Stimulated activated CD4-positive, alpha-beta T cell treated with anti-CD3 and anti-CD28 coated beads, Interleukin-4, amount 100 ng/mL, for 1 hour (primary cell): ENCODE measurements around the gene SPTLC1.
"Not testable (repeated sequence)": the region's sequence is repeated elsewhere in the genome, so short reads cannot be mapped to it uniquely, and the experiment has no call there.

Source experiments
- DNase-seq: peaks from one replicate; pipeline ENCODE4 v3.0.0-alpha.2; 2020

The SPTLC1 gene

DNA sequence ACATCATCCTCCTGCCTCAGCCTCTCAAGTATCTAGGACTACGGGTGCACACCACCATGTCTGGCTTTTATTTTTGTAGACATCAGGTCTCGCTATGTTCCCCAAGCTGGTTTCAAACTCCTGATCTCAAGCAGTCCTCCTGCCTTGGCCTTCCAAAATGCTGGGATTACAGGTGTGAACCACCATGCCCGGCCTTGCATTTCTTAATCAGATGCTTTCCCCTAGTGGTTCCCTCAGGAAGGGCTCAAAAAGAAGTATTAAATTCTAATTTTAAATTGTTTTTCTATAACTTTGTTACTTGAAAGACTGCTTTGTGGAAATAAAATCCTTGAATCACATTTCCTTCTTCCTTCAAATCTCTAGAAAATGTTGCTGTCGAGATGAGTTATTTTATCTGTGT, 85.7 kb downstream of the SPTLC1 start:
- no peak for DNase-seq

DNA sequence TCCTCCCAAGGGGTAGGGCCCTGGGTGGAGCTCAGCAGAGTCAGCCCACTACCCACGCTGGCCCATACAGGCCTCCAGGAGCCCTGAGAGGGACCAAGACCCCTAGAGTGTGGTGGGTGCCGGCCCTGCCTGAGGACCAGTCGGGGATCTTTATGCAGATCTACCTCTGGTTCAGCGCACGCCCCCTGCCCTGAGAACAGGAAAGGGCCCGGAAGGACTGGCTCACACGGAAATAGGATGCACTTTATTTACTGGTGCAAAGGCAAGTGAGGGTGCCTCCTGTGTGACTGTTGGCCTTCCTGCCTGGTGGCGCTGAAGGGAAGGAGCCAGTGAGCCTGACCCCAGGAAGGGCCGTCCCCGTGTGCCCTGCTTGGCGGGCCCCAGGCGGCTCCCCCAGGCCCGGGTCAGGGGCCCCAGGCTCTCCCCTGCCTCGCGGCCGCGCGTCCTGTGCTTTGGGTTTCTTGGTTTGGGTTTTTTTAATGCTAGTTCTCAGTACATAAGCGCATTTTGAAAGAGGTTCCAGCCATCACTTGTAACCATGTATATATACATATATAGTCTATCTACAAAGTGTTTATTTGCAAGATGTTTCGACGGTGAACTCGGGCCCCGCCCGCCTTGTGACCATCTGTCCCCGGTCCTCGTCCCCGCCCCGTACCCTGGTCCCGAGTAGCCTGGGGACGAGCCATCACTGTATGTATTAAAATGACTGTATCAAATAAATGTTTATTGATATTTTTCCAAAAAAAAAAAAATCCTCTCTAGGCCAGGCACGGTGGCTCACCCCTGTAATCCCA, 88.8 kb downstream of the SPTLC1 start:
- DNase-seq: no peak

DNA sequence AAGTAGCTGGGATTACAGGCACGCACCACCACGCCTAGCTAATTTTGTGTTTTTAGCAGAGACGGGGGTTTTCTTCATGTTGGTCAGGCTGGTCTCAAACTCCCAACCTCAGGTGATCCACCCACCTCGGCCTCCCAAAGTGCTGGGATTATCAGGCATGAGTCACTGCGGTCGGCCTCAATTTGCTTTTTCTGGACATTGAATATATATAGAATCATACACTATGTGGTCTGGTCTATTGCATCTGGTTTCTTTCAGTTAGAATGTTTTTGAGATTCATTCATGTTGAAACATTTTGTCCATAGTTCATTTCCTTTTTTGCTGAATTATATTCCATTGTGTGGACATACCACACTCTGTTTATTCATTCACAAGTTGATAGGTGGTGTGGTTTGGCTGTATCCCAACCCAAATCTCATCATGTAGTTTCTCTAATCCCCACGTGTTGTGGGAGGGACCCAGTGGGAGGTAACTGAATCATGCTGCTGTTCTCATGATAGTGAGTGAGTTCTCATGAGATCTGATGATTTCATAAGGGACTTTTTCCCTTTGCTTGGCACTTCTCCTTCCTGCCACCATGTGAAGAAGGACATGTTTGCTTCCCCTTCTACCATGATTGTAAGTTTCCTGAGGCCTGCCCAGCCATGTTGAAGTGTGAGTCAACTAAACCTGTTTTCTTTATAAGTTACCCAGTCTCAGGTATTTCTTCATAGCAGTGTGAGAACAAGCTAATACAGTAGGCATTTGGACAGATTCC, 93.2 kb downstream of the SPTLC1 start:
- not testable (repeated sequence) for DNase-seq

DNA sequence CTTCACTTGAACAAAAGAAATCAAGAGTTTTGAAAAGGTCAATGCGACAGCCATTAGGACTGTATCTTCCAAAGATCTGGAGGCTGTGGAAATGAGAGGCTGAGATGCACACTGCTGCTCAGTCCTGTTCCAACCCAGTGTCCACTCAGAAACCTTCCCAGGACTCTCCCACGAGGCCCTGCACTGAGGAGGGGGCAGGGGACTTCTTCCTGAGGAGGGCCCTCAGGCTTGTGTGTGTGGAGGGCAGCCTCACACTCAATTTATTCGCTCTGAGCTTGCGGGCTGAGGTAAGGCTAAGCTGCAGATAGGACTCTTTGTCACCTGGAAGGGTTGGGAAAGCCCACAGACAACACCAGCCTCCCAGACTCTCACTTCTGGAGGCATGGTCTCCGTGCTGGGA, 95.6 kb downstream of the SPTLC1 start:
- no peak for DNase-seq

DNA sequence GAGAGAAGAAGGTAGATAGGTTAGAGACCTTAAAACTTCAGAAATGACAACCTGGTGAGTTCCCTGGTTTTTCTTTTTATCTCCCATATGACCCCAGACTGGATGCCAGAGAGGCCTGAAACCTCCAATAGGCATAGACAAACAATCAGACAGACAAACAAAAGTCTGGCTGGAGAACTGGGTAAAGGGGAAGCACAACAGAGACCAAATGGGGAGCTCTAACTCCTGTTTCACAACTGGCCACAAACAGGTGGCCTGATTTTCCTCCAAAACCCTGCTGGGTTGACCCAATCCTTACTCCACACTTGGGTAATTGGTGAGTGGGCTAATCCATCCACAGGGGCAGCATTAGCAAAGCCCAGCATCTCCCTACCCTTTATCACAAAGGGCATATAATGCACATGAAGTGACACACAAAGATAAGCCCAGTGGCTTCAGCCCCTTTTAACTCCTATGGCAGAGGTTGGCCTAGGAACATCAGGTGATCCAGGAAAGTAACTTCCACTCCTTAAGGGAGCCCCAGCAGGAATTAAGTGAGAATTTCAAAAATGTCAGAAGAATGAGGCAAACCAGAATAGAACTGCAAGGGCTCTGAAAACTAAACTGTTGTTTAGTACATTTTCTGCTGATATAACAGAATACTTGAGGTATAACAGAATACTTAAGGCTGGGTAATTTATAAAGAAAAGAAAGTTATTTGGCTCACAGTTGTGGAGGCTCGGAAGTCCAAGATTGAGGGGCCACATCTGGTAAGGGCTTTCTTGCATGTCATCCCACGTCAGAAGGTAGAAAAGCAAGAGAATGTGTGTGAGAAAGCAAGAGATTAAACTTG, 104.3 kb downstream of the SPTLC1 start:
- no peak for DNase-seq

DNA sequence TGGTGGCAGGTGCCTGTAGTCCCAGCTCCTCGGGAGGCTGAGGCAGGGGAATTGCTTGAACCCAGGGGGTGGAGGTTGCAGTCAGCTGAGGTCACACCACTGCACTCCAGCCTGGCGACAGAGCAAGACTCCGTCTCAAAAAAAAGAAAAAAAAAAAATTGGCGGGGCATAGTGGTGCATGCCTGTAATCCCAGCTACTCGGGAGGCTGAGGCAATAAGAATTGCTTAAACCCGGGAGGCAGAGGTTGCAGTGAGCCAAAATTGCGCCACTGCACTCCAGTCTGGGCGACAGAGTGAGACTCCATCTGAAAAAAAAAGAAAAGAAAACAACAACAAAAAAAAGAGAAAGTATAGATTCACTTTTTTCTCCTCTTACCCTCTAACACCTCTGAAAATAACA, 105.0 kb downstream of the SPTLC1 start:
- not testable (repeated sequence) for DNase-seq

DNA sequence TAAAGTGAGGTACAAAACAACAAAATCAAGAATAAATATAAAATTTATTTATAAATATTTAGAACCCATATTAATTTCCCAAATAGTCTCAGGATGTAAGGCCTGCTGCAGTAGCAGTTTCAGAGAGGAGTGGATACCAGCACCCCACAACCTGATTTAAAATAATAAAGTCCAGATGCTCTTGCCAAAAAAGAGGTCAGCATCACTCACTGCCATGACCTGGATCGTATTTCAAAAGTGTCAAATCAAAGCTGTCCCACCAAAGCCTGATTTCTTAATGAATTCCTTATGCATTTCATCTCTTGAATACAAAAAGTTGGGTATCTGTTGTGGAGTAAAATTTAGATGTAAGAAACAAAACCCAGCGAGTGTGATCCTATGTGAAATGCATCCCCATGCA, 107.2 kb downstream of the SPTLC1 start:
- no peak for DNase-seq

DNA sequence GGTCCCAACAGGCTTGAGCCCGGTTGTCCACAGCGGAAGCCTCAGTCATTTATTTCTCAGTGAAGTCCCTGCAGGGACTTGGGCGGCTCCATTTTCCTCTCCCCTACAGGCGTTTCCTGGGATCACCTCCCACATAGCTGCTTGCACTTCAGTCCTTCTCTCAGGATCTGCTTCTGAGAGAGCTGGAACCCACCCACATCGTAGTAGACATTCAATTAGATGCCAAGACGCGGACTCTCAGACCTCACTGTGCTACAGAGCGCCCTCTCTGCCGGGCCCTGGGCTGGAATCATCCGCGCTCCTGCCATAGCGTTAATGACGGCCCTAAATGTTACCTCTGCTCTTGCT, 111.2 kb downstream of the SPTLC1 start:
- no peak for DNase-seq

DNA sequence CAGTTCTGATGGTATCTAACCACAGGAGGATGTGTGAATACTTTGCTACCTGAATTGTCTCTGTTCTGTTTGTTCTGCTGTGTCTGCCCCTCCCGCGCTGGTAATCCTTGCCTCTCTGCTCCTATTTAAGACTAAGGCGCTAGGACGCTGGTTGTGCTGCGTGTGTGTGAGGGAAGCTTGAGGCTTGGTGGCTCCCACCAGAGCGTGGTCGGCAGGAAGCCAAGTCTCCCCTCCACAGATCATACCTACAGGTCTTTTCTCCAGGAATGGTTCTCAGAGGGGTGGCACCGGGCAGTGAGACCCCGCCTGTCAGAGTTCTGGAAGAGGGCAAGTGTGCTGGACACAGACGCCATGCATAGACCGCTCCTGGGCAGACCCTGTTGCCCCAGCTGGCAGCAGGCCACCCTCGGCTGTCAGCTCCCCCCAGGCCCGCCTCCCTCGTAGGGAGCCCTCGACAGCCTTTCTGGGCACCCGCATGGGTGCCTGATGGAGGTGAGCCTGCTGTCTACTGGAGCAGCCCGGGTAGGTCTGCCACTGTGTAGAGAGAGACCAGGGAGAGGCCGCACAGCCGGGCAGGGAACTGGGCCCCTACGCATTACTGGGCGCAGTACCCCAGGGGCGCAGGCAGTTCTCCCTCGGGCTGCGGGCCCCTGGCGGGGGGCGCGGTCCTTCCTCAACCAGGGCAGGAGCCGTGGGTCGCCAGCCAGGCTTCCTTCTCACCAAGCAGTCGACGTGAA, 111.7 kb downstream of the SPTLC1 start:
- DNase-seq: no peak

DNA sequence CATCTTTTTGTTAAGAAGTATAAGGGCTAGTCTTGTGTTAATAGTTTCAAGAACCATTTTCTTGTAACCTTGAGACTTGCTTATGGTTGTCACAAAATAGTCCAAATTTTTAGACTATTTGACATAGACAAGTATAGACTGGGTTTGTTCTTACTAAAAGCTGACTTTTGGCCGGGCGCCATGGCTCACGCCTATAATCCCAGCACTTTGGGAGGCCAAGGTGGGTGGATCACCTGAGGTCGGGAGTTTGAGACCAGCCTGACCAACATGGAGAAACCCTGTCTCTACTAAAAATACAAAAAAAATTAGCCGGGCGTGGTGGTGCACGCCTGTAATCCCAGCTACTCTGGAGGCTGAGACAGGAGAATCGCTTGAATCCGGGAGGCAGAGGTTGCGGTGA, 113.3 kb downstream of the SPTLC1 start:
- DNase-seq: not testable (repeated sequence)

DNA sequence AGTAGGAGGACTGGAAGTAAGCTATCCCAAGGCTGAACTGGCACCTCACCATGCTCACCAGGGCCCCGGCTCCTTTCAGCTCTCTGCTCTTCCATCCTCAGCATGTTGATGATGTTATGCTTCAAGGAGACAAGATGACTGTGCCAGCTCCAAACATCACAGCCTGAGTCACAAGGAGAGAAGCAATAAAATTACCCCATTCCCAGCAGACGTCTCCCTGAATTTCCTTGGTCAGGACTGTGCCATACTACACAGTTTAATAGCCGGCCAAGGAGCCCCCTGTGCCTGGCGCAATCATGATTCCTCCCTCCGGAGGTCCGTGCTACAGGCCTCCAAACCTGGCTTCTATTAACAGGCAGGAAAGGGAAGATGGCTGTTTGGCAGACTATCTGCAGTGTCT, 114.0 kb downstream of the SPTLC1 start:
- DNase-seq: no peak

DNA sequence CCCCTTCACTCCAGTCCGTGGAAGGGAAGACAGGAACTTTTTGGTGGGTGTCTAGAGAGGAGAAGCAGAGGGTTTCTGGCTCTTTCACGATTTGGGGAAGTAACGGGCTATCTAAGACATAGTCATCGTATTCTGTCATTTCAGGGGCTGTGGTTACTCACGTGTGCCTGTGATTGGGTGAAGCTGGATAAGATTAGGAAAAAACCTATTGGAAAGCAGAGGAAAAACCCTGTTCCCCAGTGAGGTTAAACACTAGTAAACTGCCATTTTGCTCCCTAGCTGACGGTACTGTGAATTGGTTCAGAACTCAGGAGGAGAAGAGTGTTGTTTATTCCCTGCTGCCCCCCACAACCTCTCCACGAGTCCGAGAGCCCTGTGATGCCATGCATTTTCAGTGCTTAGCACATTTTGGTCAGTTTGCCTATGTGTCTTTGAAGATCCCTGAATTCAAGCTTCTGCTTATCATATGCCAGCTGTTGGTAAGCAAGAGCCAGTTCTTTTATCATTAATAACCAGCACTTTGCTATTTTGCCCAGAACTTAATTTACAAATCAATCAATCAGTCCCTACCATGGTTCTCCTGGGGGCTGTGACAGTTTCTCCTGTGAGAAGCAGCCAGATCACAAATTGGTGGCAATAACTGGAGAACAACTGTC, 120.1 kb downstream of the SPTLC1 start:
- DNase-seq: no peak

DNA sequence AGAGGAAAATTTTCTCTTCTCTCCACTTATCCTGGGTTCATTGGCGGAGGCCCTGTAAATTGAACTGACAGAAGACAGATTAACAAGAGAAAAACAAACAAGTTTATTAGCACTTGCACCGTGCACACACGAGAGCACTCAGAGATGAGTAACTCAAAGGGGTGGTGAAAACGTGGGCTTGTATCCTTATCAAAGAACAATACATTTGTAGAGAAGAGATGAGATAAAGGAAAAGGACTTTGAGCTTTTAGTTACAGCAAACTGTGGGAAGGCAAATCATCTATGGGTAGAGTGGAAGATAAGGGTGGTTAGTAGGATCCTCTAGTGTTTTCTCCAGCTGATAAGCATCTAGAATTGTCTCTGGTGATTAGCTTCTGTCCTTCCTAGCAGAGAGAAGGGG, 120.8 kb downstream of the SPTLC1 start:
- no peak for DNase-seq

DNA sequence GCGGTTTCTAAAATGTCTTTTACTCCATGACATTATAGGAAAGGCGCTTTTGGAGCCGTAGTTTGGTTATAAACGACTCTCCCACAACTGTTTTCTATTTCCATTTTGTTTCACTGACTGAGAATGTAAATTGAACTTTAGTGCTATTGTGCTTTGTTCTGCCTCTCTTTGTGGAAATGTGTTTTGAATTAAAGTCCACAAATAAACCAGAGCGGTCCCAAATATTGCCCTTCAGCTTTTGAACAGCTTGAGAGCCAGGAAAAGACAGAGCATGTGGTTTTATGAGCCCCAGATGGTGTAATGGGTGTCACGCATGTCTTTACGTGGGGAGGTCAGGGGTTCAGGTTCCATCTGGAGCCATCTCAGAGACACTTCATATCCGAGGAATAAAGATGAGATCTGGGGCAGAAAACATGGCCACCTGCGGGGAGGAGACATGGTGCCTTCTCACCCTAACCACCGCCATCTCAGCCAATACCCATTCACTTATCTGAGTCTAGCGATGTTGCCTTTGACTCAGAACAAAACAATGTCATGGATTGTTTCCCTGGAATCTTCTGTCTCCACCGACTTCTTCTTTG, 122.7 kb downstream of the SPTLC1 start:
- DNase-seq: no peak

DNA sequence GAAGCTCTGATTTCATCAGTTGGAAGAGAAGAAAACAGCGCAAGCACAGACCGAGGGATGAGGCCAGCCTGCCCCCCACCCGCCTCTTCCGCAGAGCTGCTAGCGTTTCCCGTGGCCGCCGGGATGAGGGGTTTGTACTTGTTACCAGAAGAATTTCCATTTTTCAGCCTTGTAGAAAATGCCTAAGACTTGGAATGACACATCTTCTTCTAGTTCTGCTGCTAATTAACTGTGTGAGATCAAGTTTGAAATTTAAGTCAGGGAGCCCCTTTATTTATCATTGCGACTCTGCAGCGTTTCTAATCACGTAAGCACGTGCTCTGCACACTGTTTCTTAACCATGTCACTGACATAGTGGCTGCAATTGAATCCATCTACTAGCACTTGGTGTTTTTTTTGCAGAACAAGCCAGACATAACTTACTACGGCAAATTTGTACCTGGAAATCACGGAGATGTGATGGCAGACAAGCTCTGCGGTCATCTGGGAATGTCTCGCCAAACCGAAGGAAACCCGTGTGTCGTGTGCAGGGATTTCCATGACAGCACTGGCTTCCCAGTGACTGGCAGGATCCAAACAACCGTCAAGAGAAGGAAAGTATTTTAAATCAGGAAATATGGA, 123.4 kb downstream of the SPTLC1 start:
- DNase-seq: no peak

DNA sequence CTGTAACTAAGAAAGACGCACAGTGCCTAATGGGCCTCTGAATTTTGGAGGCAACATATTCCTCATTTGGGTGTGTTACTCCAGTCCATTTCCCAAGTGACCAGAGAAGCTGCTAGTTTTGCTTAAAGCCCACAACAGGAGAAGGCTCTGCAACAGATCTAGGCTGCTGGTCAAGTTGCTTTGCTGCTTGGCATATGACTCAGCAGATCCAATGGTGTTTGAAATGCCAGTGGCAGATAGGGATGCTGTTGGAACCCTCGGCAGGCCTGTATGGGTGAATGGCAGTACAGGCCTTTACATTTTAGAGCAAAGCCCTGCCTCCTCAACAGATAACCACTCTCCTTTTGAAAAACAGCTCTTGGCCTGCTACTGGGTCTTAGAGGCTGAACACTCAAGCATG, 129.0 kb downstream of the SPTLC1 start:
- DNase-seq: no peak

DNA sequence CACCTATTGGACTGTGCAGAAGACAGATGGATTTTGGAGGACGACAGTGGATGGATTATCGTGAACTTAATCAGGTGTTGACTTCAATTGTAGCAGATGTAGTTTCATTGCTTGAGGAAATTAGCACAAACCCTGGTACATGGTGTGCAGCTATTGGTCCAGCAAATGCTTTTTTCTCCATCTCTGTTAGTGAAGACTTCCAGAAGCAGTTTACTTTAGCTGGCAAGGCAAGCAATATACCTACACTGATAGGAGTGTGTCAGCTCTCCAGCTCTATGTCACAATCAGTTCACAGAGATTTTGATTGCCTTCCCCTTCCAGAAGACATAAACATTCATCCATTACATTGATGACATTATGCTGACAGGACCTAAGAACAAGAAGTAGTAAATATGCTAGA, 129.5 kb downstream of the SPTLC1 start:
- no peak for DNase-seq
